Heart right ventricle (tissue), 16 donors: ENCODE measurements around the gene BPGM. TPM values are rescaled to one million over a fixed set of nuclear protein-coding genes. Genes with fewer than 3 reads are reported as not detected.
A peak's percentile ranks its signal among the peaks of the same experiment; 100 is the strongest.

Experiments
- ATAC-seq, 8 donors: fragments of 200-7000 bp; cut with Tn5 transposase; one replicate each; pipeline ENCODE4 v1.9.1; 2020; ENCODE audit warnings: mild to moderate bottlenecking in 8 of 8, moderate library complexity in 8 of 8, moderate number of reproducible peaks in 1 of 8
- DNase-seq, 2 donors: peaks; one replicate each; pipeline ENCODE4 v3.0.0-alpha.2; 2020
- H3K27ac ChIP-seq, 10 donors: fragments of 200-600 bp; sonication (generic) in 2 of 10; one replicate each; pipeline versions ENCODE4 v1.5.0 to v1.8.0; 2020 to 2022; ENCODE audit warnings: mild to moderate bottlenecking in 3 of 10
- H3K27me3 ChIP-seq, 7 donors: fragments of 200-600 bp; one replicate each; pipeline ENCODE4 v1.8.0; 2021 to 2022; ENCODE audit warnings: mild to moderate bottlenecking in 2 of 7
- H3K36me3 ChIP-seq, 9 donors: fragments of 200-600 bp; sonication (generic) in 1 of 9; one replicate each; pipeline versions ENCODE4 v1.5.0 to v1.8.0; 2020 to 2022; ENCODE audit warnings: mild to moderate bottlenecking in 2 of 9
- H3K4me1 ChIP-seq, 9 donors: fragments of 200-600 bp; sonication (generic) in 1 of 9; one replicate each; pipeline versions ENCODE4 v1.5.0 to v1.8.0; 2020 to 2022; ENCODE audit warnings: mild to moderate bottlenecking in 4 of 9
- H3K4me3 ChIP-seq, 10 donors: fragments of 200-600 bp; sonication (generic) in 2 of 10; one replicate each; pipeline versions ENCODE4 v1.5.0 to v1.8.0; 2020 to 2022; ENCODE audit warnings: mild to moderate bottlenecking in 7 of 10, moderate library complexity in 2 of 10
- H3K9me3 ChIP-seq, 11 donors: fragments of 200-600 bp in 10 of 11; sonication (generic) in 2 of 11; one replicate each; pipeline versions ENCODE4 v1.5.0 to v1.8.0; 2013 to 2022; ENCODE audit warnings: mild to moderate bottlenecking in 2 of 11, control low read depth in 1 of 11, moderate library complexity in 1 of 11
- CTCF ChIP-seq, 9 donors: fragments of 200-600 bp; sonication (generic) in 2 of 9; IDR thresholded peaks; one replicate each; pipeline versions ENCODE4 v1.5.0 to v1.8.0; 2021 to 2022; ENCODE audit warnings: antibody characterized with exemption in 9 of 9, mild to moderate bottlenecking in 5 of 9, moderate library complexity in 1 of 9
- WGBS, 2 donors: extraction: QIAGEN DNeasy Blood & Tissue Kit; methylation state at CpG; one replicate each; pipeline ENCODE4 v1.1.7; 2013; ENCODE audit warnings: inconsistent platforms in 1 of 2; 5-methylcytosine and 5-hydroxymethylcytosine counted together
- intact Hi-C, 10 donors: fragments of 100-400 bp; cut with DNase I; formaldehyde crosslinking; loops; one replicate each; pipeline versions ENCODE4 v1.11.1 to v1.14.2; 2022
- polyA plus RNA-seq, 2 donors: library from polyadenylated mRNA; stranded (reverse); fragments of 200-250 nt; gene quantifications; one replicate each; pipeline ENCODE4 v1.2.3, GENCODE V29; 2013
- total RNA-seq, 10 donors: library from RNA; stranded (reverse); fragmentation: NEBNext Ultra II Directional in 3 of 10; extraction: Animal tissue kit (Norgen Biotek cat#: 25700) in 3 of 10; gene quantifications; one replicate each; pipeline versions ENCODE4 v1.2.1 to v1.2.4, GENCODE V29; 2021 to 2023
- donor health status: Arrhythmogenic right ventricular cardiomyopathy.
- donor health status: ischemic (EF 13 %, LVEDD 7.1; RV severe dilation, severe dysfunction).
- donor health status: healthy with polysubstance abuse.
- donor health status: DM: no; HTN: yes; CAD: no.
- donor health status: DM: no; HTN: no; CAD: no.
- donor health status: ischemic (EF 25% LVEDD 6.9; RV normal size, moderate dysfunction).
- donor health status: ischemic (EF 25% LVEDD 5.7; RV mildly dilated, moderate dysfunction).
- donor health status: healthy.
- donor health status: DM: yes; HTN: yes; CAD: no.
- donor health status: Ischemic cardiomyopathy.
- donor health status: ischemic (EF 35%, LVEDD 5.7; RV mildly dilated, moderate dysfunction).
- donor health status: nonischemic (EF 11% LVEDD 7.7; RV severe dilation, severe dysfunction).
- donor health status: DM: yes; HTN: yes; CAD: no.
- donor health status: PGD.
- donor health status: ischemic (EF 29% LVEDD 5.4; RV normal size, mild dysfunction).
- donor health status: nonischemic (EF 23%, LVEDD 6.1; RV moderate dilation, normal function).

BPGM gene
- total and polyA plus RNA-seq, 12 donors: 12.4 to 19.7 (median 14.9) TPM

- ATAC-seq (no peak), DNase-seq (no peak)
- WGBS, 2 donors: 84 to 94% methylated on average over 4 of the region's 4 CpGs
- Histone ChIP-seq H3K4me1 (peaks cover 0 to 10% (median 0%) of the 10 kb centered on the region in 9 donors), H3K4me3 (no peak overlapping the region), H3K27ac (no peak overlapping the region), H3K27me3 (no peaks in the 10 kb centered on the region), H3K9me3 (no peaks in the 10 kb centered on the region), H3K36me3 (no peaks in the 10 kb centered on the region)
- no peak for TF ChIP-seq CTCF (IDR thresholded peaks at IDR 0.05)
- intact Hi-C loops: no loop called here
Observed at GRCh38 chr7:134712196-134712595, 65.5 kb downstream of the BPGM start.

GRCh38 chr7:134714470-134715205 lies 68.0 kb downstream of the BPGM start:
- no peak for DNase-seq
- WGBS, 2 donors: 81 to 92% methylated on average over 2 of the region's 2 CpGs
- no peaks in the 10 kb centered on the region for H3K9me3 ChIP-seq
- peaks cover 0 to 15% (median 0%) of the 10 kb centered on the region in 9 donors for H3K4me1 ChIP-seq
- H3K36me3 ChIP-seq: no peaks in the 10 kb centered on the region
- no peak for TF ChIP-seq CTCF (IDR thresholded peaks at IDR 0.05)
- H3K4me3 ChIP-seq: no peak overlapping the region
- no peak overlapping the region for H3K27ac ChIP-seq
- H3K27me3 ChIP-seq: no peaks in the 10 kb centered on the region
- intact Hi-C loops: no loop called here
- no peak for ATAC-seq

- Histone ChIP-seq H3K4me3 (no peak overlapping the region), H3K4me1 (peaks cover 0 to 30% (median 14%) of the 10 kb centered on the region in 9 donors), H3K36me3 (no peaks in the 10 kb centered on the region), H3K27me3 (no peaks in the 10 kb centered on the region), H3K27ac (no peak overlapping the region), H3K9me3 (no peaks in the 10 kb centered on the region)
- TF ChIP-seq CTCF (IDR thresholded peaks at IDR 0.05): no peak
- intact Hi-C loops: no loop called here
- ATAC-seq (no peak), DNase-seq (no peak)
- 81 to 83% methylated on average over 2 of the region's 2 CpGs for WGBS, 2 donors
Observed at GRCh38 chr7:134718211-134718875, 71.7 kb downstream of the BPGM start.

- WGBS, 2 donors: 35 to 52% methylated on average over 5 of the region's 5 CpGs
- Histone ChIP-seq H3K27me3 (no peaks in the 10 kb centered on the region), H3K27ac (peak overlapping the region in 8 of 10 donors; percentile 49 to 78 (median 72)), H3K4me1 (peaks cover 0 to 45% (median 14%) of the 10 kb centered on the region in 9 donors), H3K4me3 (no peak overlapping the region), H3K36me3 (no peaks in the 10 kb centered on the region), H3K9me3 (no peaks in the 10 kb centered on the region)
- TF ChIP-seq CTCF (IDR thresholded peaks at IDR 0.05): no peak
- peak in 7 of 8 donors; percentile 41 to 73 (median 58) for ATAC-seq
- intact Hi-C loops: no loop called here
- no peak for DNase-seq
Observed at GRCh38 chr7:134720091-134720935, 73.7 kb downstream of the BPGM start.
